Cerebellar nuclear complex (tissue), 1 donor: Measurements from ENCODE around the gene NEU2.

ENCODE experiments used
- DNase-seq, 2 experiments: peaks; one replicate each; lab custom pipeline; 2025; lab: John Stamatoyannopoulos, UW

NEU2 gene

GRCh38 chr2:233076749-233077148 is 44.3 kb downstream of the NEU2 start:
- no peak for DNase-seq

- no peak for DNase-seq
Measured at GRCh38 chr2:233079473-233079877, 47.0 kb downstream of the NEU2 start.

GRCh38 chr2:233079953-233080835 is 47.7 kb downstream of the NEU2 start:
- no peak for DNase-seq

- no peak for DNase-seq
Measured at GRCh38 chr2:233080836-233081229, 48.4 kb downstream of the NEU2 start.

- no peak for DNase-seq
Measured at GRCh38 chr2:233081232-233081730, 48.8 kb downstream of the NEU2 start.

- no peak for DNase-seq
Measured at GRCh38 chr2:233081731-233082221, 49.3 kb downstream of the NEU2 start.

- DNase-seq: no peak
Measured at GRCh38 chr2:233082222-233082930, 49.9 kb downstream of the NEU2 start.

GRCh38 chr2:233082931-233083755 is 50.7 kb downstream of the NEU2 start:
- no peak for DNase-seq

- no peak for DNase-seq
Measured at GRCh38 chr2:233083782-233084181, 51.3 kb downstream of the NEU2 start.

GRCh38 chr2:233084488-233084887 is 52.0 kb downstream of the NEU2 start:
- no peak for DNase-seq
